Activated CD8-positive, alpha-beta memory T cell treated with anti-CD3 and anti-CD28 coated beads, Interleukin-2, amount 50 U/mL, for 48 hours (primary cell): ENCODE data around the gene NBEA.

Source experiments
- DNase-seq: peaks from one replicate; pipeline ENCODE4 v3.0.0-alpha.2; 2020

NBEA gene

DNA sequence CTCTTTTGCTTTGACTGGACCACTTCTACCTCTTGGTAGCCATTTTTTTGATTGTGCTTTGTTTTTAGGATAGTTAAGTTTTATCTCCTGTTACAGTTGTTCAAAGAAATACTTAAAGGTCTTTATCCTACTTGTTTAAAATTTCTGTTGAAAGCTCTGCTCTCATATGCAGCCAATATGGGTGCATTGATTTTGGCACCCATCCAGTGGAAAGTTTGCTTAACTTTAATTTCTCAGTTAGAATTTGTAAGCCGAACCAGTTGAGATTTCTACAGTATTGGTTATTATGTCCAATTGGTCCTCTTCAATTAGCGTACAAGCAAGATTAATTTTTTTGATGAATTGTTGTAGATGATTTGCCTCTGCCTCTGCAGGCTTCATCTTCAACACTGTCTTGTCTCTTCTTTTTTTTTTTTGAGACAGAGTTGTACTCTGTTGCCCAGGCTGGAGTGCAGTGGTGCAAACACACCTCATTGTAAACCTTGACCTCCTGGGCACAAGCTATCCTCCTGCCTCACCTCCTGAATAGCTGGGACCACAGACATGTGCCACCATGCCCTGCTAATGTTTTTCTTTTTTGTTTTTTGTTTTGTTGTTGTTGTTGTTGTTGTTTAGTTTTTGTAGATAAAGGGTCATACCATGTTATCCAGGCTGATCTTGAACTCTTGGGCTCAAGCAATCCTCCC, 469.1 kb downstream of the NBEA start:
- no peak for DNase-seq

DNA sequence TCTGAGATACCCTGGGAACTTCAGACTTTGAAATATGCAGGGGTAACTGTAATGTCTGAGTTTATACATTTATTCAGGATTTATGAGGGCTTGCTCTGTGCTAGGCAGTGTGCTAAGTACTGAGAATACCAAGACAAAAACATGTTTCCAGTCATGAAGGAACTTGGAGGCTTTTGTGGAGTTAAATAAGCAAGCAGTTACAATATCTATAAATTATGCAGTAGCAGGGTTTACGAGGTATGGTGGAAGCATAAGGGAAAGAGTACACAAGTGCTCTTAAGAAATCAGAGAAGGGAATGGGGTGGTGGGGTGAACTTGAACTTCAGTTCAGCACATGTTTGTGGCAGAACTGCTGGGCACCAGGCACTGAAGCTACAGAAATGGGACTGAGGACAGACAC, 506.4 kb downstream of the NBEA start:
- DNase-seq, result no peak

DNA sequence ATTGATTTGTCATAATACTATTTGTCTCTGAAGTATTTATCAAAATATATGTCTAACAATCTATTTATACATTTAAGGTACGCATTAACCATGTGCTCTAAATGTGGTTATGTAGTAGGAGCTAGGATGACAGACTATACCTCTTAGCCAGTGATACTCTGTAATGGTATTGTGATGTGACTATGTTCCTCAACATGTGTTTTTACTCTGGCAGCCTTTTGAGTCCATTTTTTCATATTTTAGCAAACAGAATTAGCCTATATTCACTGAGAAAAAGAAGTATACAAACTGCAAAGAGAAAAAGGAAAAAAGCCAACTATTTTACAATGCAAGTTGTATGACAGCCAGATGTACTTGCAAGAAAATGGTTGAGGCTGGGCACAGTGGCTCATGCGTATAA, 507.8 kb downstream of the NBEA start:
- DNase-seq, result no peak

DNA sequence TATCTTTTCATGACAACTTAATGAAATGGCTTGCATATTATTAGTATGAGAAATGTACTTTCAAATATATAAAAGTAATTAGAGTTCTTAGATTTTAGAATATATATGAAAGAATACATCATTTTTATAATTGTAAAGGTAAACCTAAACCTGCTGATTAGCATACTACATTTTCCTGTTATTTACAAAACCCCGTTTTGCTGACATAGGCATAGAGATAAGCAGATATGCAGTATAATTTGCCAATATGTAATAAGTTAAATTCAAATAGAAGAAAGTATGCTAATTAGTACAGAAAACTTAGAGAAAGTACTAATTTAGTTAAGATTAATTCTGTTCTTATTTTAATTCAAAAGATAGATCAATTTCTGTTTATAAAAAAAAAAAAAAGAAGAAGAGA, 513.0 kb downstream of the NBEA start:
- DNase-seq, result no peak

DNA sequence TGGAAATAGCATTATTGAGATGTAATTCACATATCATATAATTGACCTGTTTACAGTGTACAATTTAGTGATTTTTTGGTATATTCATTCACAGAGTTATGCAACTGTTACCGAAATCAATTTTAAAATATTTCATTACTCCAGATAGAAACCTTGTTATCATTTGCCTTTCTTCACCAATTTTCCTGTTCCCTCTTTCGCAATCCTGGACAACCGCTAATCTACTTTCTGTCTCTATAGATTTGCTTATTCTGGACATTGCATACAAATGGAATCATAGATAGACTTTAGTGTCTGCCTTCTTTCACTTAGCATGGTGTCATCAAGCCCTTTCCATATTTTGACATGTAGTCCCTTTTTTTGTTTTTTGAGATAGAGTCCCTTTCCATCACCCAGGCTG, 515.2 kb downstream of the NBEA start:
- DNase-seq, result no peak

DNA sequence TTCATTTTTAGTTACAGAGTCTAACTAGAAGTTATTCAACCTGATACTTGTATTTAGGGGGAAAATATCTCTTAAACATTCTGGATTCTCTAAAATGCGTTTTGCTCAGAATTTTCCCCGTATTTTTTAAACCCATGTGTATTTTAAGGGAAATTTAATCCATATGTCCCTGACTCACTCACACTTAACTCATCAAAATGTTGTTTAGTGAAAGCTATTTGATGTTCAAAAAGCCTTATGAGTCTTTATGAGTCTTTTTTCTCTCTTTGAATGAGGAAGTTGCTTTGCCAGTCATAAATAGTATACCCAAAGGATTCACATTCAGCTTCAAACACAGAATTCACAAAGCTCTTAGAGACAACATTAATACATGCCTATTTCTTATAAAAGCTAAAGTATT, 518.0 kb downstream of the NBEA start:
- DNase-seq, result no peak

DNA sequence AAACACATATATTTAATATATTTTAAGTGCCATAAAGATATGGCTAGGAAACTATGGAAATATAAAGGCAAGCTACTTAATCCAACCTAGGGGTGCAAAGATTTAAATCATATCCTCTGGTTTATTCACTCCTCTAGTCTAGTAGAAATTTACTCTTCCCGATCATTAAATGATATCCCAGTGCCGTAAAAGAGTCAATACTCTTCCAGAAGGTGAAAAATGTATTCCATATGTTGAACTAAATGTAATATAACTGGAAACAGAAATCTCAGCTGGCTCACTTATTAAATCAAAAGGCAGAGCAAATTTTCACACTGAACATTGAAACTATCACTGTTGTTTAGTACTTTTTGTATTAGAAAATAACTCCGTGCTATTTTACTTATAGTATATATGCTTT, 523.3 kb downstream of the NBEA start:
- DNase-seq, result no peak

DNA sequence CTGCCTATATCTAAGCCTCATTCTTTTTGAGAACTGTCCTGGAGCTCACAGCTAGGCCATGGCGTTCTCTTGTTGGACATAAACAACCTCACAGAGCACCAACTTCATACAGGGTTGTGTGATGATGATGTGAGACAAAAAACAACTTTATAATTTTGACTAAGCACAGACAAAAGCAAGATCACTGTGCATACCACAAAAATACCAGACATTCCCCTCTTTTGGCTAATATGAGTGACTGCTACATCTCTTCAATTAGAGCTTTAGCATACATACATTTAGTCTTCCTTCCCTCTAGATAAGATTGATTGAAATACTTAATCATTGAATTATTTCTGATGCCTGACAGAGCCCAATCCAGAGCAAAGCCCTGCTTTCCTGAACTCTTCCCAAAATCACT, 526.1 kb downstream of the NBEA start:
- DNase-seq, result no peak

DNA sequence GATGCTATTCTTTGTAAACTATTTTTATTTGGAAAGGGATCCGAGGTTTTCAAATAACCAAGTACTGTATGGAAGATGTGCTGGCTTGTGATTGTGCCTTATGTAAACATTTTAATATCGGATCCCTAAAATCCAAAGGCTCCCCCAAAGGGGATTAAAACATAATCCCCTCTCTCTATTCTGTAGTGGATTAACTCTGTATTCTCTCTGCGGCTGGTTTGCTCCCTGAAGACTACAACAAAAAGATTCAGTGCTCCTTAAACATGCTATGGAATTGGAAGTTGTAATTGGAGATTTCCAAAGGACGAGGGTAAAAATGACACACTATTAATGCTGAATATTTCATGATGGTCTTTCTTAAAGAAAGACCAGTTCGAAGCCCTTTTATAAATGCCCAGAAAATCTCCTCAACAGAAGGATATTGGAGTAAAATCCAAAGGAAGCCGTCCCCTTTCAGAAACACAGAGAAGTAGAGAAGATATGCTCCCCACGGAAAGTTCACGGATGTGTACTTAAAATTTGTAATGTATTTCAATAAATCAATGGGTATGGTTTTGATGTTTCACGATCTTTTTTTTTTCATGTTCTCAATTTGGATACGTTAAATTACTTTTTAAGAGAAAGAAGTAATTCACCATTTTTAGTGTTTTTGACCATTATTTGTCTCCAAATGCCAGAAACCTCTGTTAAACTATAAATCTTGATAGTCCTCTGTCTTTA, 527.9 kb downstream of the NBEA start:
- no peak for DNase-seq

DNA sequence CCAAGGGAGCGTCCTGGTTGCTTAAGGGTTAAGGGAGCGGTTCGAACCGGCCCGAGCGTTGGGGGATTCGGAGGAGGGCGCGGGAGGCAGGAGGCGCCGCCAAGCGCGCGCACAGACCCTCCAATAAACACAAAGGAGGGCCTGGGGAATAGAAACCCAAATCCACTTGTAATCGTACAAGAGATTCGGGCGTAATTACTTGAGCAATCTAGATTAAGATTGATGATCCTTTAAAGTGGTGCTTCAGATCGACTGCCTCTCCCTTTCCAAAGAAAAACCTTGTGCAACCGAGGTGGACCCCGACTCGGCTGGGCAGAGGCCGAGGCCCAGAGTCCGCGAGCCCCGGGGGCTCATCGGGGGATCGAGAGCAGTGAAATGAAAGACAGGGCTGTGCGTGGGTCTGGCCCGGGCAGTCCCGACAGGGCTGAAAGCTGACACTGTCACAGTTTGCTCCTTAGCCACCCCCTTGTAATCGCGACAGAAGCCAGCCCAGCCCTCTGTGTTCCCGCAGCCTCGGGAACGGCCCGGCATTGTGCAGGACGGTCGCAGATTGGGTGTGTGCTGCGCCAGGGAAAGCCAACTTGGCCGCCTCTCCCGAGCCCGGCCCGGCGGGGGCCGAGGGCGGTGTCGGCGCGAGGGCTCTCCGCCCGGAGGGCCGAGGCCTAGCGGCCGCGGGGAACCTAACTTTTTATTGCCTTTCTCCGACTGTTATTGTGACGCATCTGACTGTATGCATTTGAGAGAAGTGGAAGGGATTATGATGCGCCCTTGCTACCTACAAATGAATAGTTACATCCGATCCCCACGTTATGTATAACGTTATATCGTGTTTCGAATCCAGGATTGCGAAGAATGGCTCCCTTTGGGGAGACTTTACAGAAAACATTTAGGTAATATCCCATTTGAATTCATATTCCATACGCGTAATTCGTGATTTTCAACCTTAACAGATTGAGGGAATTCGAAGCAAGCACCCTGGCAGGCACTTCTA, 528.9 kb downstream of the NBEA start:
- no peak for DNase-seq

DNA sequence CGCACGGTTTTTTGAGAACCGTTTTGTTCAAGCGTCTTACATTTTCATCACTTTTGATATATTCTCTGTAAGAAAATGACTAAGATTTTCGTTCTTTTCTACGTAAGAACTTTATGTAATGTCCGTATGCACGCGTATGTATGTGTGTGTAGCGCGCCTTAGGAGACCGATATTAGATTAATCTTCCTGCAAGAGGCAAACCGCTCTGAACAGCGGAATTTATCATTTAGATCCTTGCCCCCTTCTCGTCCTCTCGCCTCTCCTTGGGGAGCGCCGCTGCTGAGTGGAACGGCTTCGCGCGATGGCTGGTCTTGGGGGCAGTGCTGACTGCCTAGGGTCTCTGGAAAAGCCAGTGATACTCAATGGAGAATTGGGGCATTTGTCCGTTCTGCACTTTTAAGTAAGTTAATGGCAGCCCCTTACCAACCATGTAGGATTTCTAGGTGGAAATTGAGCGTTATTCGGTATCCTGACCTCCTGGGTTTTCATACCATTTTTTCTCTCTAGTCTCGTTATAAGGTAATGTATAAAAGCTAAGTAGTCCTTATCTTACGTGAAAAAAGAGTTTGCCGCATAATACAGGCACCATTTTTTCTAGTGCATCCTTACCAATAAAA, 529.7 kb downstream of the NBEA start:
- DNase-seq, result no peak

DNA sequence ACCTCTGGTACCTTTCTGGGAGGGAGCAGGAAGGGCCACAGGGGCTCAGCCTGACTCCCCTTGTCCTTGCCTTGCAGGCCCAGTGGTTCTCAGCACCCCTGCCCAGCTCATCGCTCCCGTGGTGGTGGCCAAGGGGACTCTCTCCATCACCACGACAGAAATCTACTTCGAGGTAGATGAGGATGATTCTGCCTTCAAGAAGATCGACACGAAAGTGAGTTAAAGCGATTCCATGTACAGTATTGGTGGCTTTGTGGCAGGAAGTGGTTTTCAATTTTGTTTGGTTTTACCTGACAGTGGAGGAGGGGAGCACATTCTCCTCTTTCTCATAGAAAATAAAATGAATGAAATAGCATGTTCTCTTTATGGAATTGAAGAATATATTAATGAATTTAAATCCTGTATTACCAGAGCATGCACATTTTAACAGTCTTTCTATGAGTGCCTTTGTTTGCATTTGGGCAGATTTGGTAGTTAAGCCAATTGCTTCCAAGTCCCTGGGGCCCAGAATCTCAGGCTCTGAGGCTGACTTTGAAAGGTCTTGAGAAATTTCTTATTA, 530.3 kb downstream of the NBEA start:
- no peak for DNase-seq

DNA sequence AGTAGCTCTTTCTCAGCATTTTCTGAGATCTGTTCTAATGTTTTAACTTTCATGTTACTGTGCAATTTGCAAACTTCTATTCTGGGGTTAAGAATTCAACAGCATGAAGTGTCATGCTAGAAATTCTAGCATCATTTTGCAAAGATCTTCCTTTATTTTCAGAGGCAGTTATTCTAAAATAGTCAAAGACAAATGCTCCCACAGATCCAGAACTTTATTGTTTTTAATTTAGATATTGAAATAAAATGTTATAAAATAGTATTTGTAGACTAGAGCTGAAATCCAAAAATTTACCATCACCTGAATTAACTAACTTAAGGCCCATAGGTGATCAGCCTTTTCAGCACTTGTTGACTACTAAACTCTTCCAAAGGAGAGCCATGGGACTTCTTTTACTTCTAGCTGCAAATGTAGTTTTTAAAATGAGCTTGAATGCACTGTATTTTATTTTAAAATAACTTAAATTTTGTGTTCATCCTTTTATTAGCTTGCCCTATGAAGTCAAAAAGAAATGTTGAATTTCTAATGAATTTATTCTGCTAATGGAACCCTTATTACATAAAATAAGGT, 531.2 kb downstream of the NBEA start:
- DNase-seq, result no peak

DNA sequence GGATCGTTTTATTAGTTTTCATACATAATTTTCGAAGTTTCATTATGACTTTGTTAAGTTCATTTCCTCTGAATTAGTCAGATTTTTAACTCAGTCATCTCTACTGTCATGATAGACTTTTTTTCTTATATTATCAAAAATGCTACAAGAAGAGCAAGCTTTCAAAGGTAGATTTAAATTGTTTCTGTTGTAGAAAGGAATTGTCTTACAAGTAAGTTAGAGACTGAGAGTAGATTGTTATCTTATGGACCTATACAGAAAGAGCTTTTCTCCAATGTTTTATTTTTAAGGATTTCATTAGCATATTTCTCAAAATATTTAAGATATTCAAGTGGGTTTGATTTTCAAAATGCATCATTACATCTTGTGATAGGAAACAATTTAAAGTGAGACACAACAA, 531.7 kb downstream of the NBEA start:
- DNase-seq, result no peak

DNA sequence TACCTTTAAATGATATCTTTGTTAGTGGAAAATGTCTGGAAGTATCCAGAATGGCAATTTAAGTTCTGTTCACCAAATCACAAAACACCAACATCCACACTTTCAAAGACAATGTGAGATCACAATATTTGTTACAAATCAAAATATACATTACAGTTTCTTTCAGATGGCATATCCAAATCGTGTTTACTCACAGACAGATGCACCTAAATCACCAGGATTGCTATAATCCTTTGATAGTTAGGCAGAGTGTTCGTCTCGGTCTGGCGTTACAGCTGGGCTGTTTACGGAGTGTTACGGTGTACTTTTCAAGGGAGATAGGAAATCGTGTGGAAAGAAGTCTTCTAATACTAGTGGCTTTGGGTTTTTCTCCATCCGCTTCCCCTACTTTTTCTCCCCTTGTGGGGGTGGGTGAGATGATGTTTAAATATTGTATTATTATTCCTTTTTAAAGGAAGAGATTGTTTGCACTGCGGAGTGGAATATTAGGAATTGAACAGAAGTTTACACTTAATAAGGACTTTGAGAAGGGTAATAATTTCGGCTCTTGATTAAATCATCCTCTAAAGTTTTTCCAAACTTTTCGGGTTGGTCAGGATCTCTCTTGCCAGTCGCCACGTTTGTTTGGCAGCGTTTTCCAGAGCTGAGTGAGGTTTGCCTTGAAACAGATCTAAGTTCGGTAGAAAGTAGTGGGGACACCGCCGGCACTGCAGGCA, 532.6 kb downstream of the NBEA start:
- no peak for DNase-seq

DNA sequence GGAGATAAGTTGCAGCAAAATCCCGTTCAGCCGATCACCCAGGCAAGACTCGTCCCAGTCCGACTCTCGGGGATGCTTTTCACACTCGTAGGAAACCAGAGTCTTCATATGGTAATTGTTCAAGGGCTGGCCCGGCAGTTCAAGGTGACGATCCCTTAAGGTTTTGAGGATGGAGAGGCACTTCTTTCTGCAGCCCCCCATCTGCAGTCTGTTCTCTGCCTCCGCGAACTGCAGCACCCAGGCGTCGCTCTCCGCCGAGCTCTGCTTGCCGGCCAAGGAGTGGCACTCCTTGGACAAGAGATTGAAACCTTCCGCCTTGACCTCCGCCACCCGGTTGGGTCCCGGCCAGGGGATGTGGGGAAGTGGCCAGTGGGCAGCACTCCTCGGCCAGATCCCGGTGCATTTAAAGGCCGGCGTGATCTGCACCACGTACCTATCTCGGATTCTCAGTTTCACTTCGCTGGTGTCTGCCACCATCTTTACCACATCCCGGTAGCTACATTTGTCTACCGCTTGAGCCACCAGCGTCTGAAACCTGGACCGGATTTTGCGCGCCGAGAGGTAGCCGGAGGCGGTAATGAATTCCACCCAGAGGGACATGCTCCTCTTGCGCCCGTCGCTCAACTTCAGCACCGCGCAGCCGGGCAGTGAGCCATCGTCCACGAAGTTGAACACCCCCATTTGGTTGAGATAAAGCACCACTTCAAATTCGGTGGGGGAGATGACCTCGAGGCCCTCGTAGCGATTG, 533.3 kb downstream of the NBEA start:
- peak; percentile 52 for DNase-seq

DNA sequence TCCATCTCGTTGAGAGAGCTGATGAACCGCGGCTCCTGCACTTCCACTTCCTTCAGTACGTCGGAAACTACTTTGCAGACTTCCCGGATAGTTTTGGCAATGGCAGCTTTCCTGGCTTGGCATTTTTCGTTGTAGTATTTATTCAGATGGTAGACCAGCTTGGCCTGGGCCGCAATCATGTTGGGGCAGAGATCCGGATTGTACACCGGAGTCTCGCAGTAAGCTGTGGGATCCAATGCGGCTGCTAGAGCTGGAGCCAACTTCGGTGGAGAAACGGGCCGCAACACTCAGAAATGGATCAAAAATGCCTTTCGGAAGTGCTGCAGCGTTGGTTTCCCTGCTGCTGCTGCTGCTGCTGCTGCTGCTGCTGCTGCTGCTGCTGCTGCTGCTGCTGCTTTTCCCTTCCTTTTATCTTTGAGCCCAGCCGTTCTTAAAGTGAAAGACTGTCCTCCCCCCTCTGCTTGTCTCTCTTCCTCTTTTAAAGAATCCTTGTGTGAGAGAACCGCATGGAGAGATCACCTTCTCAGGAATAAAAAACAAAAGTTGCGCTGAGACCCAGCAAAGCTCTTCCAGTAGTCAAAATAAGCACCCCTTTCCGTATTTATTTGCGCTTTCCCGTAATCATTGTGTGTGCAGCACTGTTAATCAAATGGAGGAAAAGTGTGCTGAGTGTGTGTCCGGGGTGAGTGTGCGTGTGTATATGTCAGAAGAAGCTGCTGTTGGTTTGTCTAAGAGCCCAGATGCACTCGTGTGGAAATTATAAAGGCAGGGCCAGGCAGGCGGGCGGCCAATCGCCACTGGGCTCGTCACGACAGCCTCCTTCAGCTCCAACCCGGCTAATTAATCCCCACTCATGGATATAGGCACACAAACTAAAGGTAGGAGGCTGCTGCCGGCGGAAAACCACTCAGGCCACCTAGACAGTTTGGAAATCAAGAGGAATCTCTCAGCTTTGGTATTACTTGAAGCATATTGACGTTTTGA, 534.2 kb downstream of the NBEA start, which contains the start of gene MAB21L1:
Gene MAB21L1, minus strand, starts transcription at position 730 of the 984 bp plus-strand sequence. Its CDS starts 551 bp downstream, at position 179.
- peak; percentile 59 for DNase-seq

DNA sequence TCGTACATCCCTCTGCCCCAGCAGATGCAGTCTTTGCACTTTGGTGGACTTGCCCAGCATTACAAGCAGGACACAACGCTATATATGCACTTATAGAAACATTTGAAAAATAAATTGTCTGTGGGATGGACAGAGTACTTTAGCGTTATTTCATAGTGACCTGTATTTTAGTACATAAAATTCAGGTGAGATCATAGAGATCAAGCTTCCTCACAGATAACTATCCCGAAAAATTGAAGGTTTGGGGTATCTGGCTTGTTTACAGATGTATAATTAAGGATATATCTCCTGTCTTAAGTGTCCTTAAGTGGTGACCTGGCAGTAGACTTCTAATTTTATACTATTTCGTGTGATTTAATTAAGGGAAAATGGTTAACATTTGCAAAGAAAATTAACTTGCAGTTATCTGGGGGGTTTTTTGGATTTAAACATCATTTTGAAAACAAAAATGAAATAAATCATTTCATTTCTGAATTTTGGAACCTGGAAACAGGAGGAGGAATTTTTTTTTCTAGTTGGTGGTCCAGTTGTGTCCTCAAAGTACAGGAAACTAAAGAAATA, 535.4 kb downstream of the NBEA start:
- no peak for DNase-seq
